ENCODE data around the gene DMD. TPM values are rescaled to one million over a fixed set of nuclear protein-coding genes. Genes with fewer than 3 reads are reported as not detected.

Gene DMD
- total and polyA plus RNA-seq, 4 donors = 3.9 to 73.8 (median 11.2) TPM

- H3K9me3 ChIP-seq (ENCODE audit: control insufficient read depth in 4 of 4, insufficient read depth in 3 of 4, low read length in 3 of 4) = no peaks in the 10 kb centered on the region
- TF ChIP-seq CTCF (IDR thresholded peaks at IDR 0.05; ENCODE audit: control extremely low read depth, extremely low read depth) = no peak
- H3K9ac ChIP-seq (ENCODE audit: insufficient read depth in 1 of 2, low read length in 2 of 2) = no peak overlapping the region
- DNase-seq = peak in 2 of 3 donors; percentile 20 to 24
- peaks cover 0 to 4% (median 0%) of the 10 kb centered on the region in 3 donors for H3K27me3 ChIP-seq (ENCODE audit: control insufficient read depth in 3 of 3, insufficient read depth in 3 of 3, low read length in 2 of 3)
- ATAC-seq (ENCODE audit: insufficient read depth, low FRiP score) = no peak
- H3K27ac ChIP-seq (ENCODE audit: low read depth in 1 of 2, low read length in 1 of 2) = no peak overlapping the region
- 63% methylated on average over 1 of the region's 1 CpG for WGBS, 2 donors
- no peak overlapping the region for H3K4me3 ChIP-seq
- H3K36me3 ChIP-seq (ENCODE audit: control insufficient read depth in 4 of 4, insufficient read depth in 4 of 4, low read length in 4 of 4) = peaks cover 0 to 2% (median 0%) of the 10 kb centered on the region in 4 donors
- H3K4me1 ChIP-seq (ENCODE audit: control insufficient read depth in 5 of 5, insufficient read depth in 5 of 5, low read length in 5 of 5) = no peaks in the 10 kb centered on the region
These were observed 929.5 kb downstream of the DMD start for GRCh38 chrX:32281853-32282252.

- Histone ChIP-seq H3K9ac (ENCODE audit: insufficient read depth in 1 of 2, low read length in 2 of 2) (no peak overlapping the region), H3K9me3 (ENCODE audit: control insufficient read depth in 4 of 4, insufficient read depth in 3 of 4, low read length in 3 of 4) (peaks cover 0 to 6% (median 0%) of the 10 kb centered on the region in 4 donors), H3K4me3 (no peak overlapping the region), H3K36me3 (ENCODE audit: control insufficient read depth in 4 of 4, insufficient read depth in 4 of 4, low read length in 4 of 4) (peaks cover 0 to 2% (median 0%) of the 10 kb centered on the region in 4 donors), H3K27me3 (ENCODE audit: control insufficient read depth in 3 of 3, insufficient read depth in 3 of 3, low read length in 2 of 3) (peaks cover 0 to 4% (median under 1%) of the 10 kb centered on the region in 3 donors), H3K4me1 (ENCODE audit: control insufficient read depth in 5 of 5, insufficient read depth in 5 of 5, low read length in 5 of 5) (no peaks in the 10 kb centered on the region), H3K27ac (ENCODE audit: low read depth in 1 of 2, low read length in 1 of 2) (no peak overlapping the region)
- ATAC-seq (ENCODE audit: insufficient read depth, low FRiP score) = no peak
- DNase-seq = no peak
- WGBS, 2 donors = 48 to 49% methylated on average over 3 of the region's 3 CpGs
- no peak for TF ChIP-seq CTCF (IDR thresholded peaks at IDR 0.05; ENCODE audit: control extremely low read depth, extremely low read depth)
These were observed 930.4 kb downstream of the DMD start for GRCh38 chrX:32280921-32281320.

- 20 to 22% methylated on average over 2 of the region's 2 CpGs for WGBS, 2 donors
- no peak overlapping the region for H3K27ac ChIP-seq (ENCODE audit: low read depth in 1 of 2, low read length in 1 of 2)
- peaks cover 0 to 8% (median 0%) of the 10 kb centered on the region in 4 donors for H3K9me3 ChIP-seq (ENCODE audit: control insufficient read depth in 4 of 4, insufficient read depth in 3 of 4, low read length in 3 of 4)
- H3K4me1 ChIP-seq (ENCODE audit: control insufficient read depth in 5 of 5, insufficient read depth in 5 of 5, low read length in 5 of 5) = no peaks in the 10 kb centered on the region
- DNase-seq = peak in 1 of 3 donors; percentile 24
- no peak for TF ChIP-seq CTCF (IDR thresholded peaks at IDR 0.05; ENCODE audit: control extremely low read depth, extremely low read depth)
- ATAC-seq (ENCODE audit: insufficient read depth, low FRiP score) = no peak
- H3K9ac ChIP-seq (ENCODE audit: insufficient read depth in 1 of 2, low read length in 2 of 2) = no peak overlapping the region
- no peak overlapping the region for H3K4me3 ChIP-seq
- peaks cover 0 to 2% (median 0%) of the 10 kb centered on the region in 4 donors for H3K36me3 ChIP-seq (ENCODE audit: control insufficient read depth in 4 of 4, insufficient read depth in 4 of 4, low read length in 4 of 4)
- H3K27me3 ChIP-seq (ENCODE audit: control insufficient read depth in 3 of 3, insufficient read depth in 3 of 3, low read length in 2 of 3) = peaks cover 0 to 4% (median 3%) of the 10 kb centered on the region in 3 donors
These were observed 930.9 kb downstream of the DMD start for GRCh38 chrX:32280489-32280888.

- no peaks in the 10 kb centered on the region for H3K36me3 ChIP-seq (ENCODE audit: control insufficient read depth in 4 of 4, insufficient read depth in 4 of 4, low read length in 4 of 4)
- H3K4me3 ChIP-seq = no peak overlapping the region
- no peak for ATAC-seq (ENCODE audit: insufficient read depth, low FRiP score)
- no peak overlapping the region for H3K27ac ChIP-seq (ENCODE audit: low read depth in 1 of 2, low read length in 1 of 2)
- H3K9ac ChIP-seq (ENCODE audit: insufficient read depth in 1 of 2, low read length in 2 of 2) = no peak overlapping the region
- WGBS, 2 donors = 53 to 88% methylated on average over 3 of the region's 3 CpGs
- TF ChIP-seq CTCF (IDR thresholded peaks at IDR 0.05; ENCODE audit: control extremely low read depth, extremely low read depth) = no peak
- peaks cover 0 to 8% (median 0%) of the 10 kb centered on the region in 4 donors for H3K9me3 ChIP-seq (ENCODE audit: control insufficient read depth in 4 of 4, insufficient read depth in 3 of 4, low read length in 3 of 4)
- H3K4me1 ChIP-seq (ENCODE audit: control insufficient read depth in 5 of 5, insufficient read depth in 5 of 5, low read length in 5 of 5) = peaks cover 0 to 2% (median 0%) of the 10 kb centered on the region in 5 donors
- peaks cover 0 to 3% (median 0%) of the 10 kb centered on the region in 3 donors for H3K27me3 ChIP-seq (ENCODE audit: control insufficient read depth in 3 of 3, insufficient read depth in 3 of 3, low read length in 2 of 3)
- DNase-seq = no peak
These were observed 935.2 kb downstream of the DMD start for GRCh38 chrX:32276153-32276552.

All from lung (tissue), 12 donors.